Heart right ventricle (tissue), 16 donors: Measurements from ENCODE around the gene WDR54. TPM values are rescaled to one million over a fixed set of nuclear protein-coding genes. Genes with fewer than 3 reads are reported as not detected.

Experiments used
- ATAC-seq, 8 donors: fragments of 200-7000 bp; cut with Tn5 transposase; one replicate each; pipeline ENCODE4 v1.9.1; 2020; ENCODE audit warnings: mild to moderate bottlenecking in 8 of 8, moderate library complexity in 8 of 8, moderate number of reproducible peaks in 1 of 8
- DNase-seq, 2 donors: peaks; one replicate each; pipeline ENCODE4 v3.0.0-alpha.2; 2020
- H3K27ac ChIP-seq, 10 donors: fragments of 200-600 bp; sonication (generic) in 2 of 10; one replicate each; pipeline versions ENCODE4 v1.5.0 to v1.8.0; 2020 to 2022; ENCODE audit warnings: mild to moderate bottlenecking in 3 of 10
- H3K27me3 ChIP-seq, 7 donors: fragments of 200-600 bp; one replicate each; pipeline ENCODE4 v1.8.0; 2021 to 2022; ENCODE audit warnings: mild to moderate bottlenecking in 2 of 7
- H3K36me3 ChIP-seq, 9 donors: fragments of 200-600 bp; sonication (generic) in 1 of 9; one replicate each; pipeline versions ENCODE4 v1.5.0 to v1.8.0; 2020 to 2022; ENCODE audit warnings: mild to moderate bottlenecking in 2 of 9
- H3K4me1 ChIP-seq, 9 donors: fragments of 200-600 bp; sonication (generic) in 1 of 9; one replicate each; pipeline versions ENCODE4 v1.5.0 to v1.8.0; 2020 to 2022; ENCODE audit warnings: mild to moderate bottlenecking in 4 of 9
- H3K4me3 ChIP-seq, 10 donors: fragments of 200-600 bp; sonication (generic) in 2 of 10; one replicate each; pipeline versions ENCODE4 v1.5.0 to v1.8.0; 2020 to 2022; ENCODE audit warnings: mild to moderate bottlenecking in 7 of 10, moderate library complexity in 2 of 10
- H3K9me3 ChIP-seq, 11 donors: fragments of 200-600 bp in 10 of 11; sonication (generic) in 2 of 11; one replicate each; pipeline versions ENCODE4 v1.5.0 to v1.8.0; 2013 to 2022; ENCODE audit warnings: mild to moderate bottlenecking in 2 of 11, control low read depth in 1 of 11, moderate library complexity in 1 of 11
- CTCF ChIP-seq, 9 donors: fragments of 200-600 bp; sonication (generic) in 2 of 9; IDR thresholded peaks; one replicate each; pipeline versions ENCODE4 v1.5.0 to v1.8.0; 2021 to 2022; ENCODE audit warnings: antibody characterized with exemption in 9 of 9, mild to moderate bottlenecking in 5 of 9, moderate library complexity in 1 of 9
- WGBS, 2 donors: extraction: QIAGEN DNeasy Blood & Tissue Kit; methylation state at CpG; one replicate each; pipeline ENCODE4 v1.1.7; 2013; ENCODE audit warnings: inconsistent platforms in 1 of 2; 5-methylcytosine and 5-hydroxymethylcytosine counted together
- intact Hi-C, 10 donors: fragments of 100-400 bp; cut with DNase I; formaldehyde crosslinking; loops; one replicate each; pipeline versions ENCODE4 v1.11.1 to v1.14.2; 2022
- polyA plus RNA-seq, 2 donors: library from polyadenylated mRNA; stranded (reverse); fragments of 200-250 nt; gene quantifications; one replicate each; pipeline ENCODE4 v1.2.3, GENCODE V29; 2013
- total RNA-seq, 10 donors: library from RNA; stranded (reverse); fragmentation: NEBNext Ultra II Directional in 3 of 10; extraction: Animal tissue kit (Norgen Biotek cat#: 25700) in 3 of 10; gene quantifications; one replicate each; pipeline versions ENCODE4 v1.2.1 to v1.2.4, GENCODE V29; 2021 to 2023
- donor health status: Arrhythmogenic right ventricular cardiomyopathy.
- donor health status: ischemic (EF 13 %, LVEDD 7.1; RV severe dilation, severe dysfunction).
- donor health status: healthy with polysubstance abuse.
- donor health status: DM: no; HTN: yes; CAD: no.
- donor health status: DM: no; HTN: no; CAD: no.
- donor health status: ischemic (EF 25% LVEDD 6.9; RV normal size, moderate dysfunction).
- donor health status: ischemic (EF 25% LVEDD 5.7; RV mildly dilated, moderate dysfunction).
- donor health status: healthy.
- donor health status: DM: yes; HTN: yes; CAD: no.
- donor health status: Ischemic cardiomyopathy.
- donor health status: ischemic (EF 35%, LVEDD 5.7; RV mildly dilated, moderate dysfunction).
- donor health status: nonischemic (EF 11% LVEDD 7.7; RV severe dilation, severe dysfunction).
- donor health status: DM: yes; HTN: yes; CAD: no.
- donor health status: PGD.
- donor health status: ischemic (EF 29% LVEDD 5.4; RV normal size, mild dysfunction).
- donor health status: nonischemic (EF 23%, LVEDD 6.1; RV moderate dilation, normal function).

WDR54 gene
- total and polyA plus RNA-seq, 12 donors = 1.1 to 8.7 (median 2.7) TPM

- Histone ChIP-seq H3K27me3 (no peaks in the 10 kb centered on the region), H3K9me3 (no peaks in the 10 kb centered on the region), H3K36me3 (peaks cover 0 to 66% (median 13%) of the 10 kb centered on the region in 9 donors), H3K4me3 (no peak overlapping the region), H3K27ac (no peak overlapping the region), H3K4me1 (peaks cover 5 to 40% (median 27%) of the 10 kb centered on the region in 9 donors)
- WGBS, 2 donors = 87 to 94% methylated on average over 5 of the region's 5 CpGs
- DNase-seq (no peak), ATAC-seq (no peak)
- peak in 3 of 9 donors; percentile 18 to 33 (median 27) for TF ChIP-seq CTCF (IDR thresholded peaks at IDR 0.05)
- intact Hi-C loops = loop anchor here in 1 of 10 donors (5.0 kb wide), 1 partner anchor 58 kb away; no protein-coding TSS in a partner anchor
These were observed 53.4 kb downstream of the WDR54 start for GRCh38 chr2:74474899-74475298.

Other genes starting within 250 kb of the WDR54 start
- 10 to 100 TPM; 45.8 to 75.0 (median 58.2) TPM for gene MOB1A, start 242.9 kb upstream of the WDR54 start, total RNA-seq
- 10 to 100 TPM; 14.2 to 16.5 TPM for gene MOB1A, start 242.9 kb upstream of the WDR54 start, polyA plus RNA-seq
- 10 to 100 TPM; 12.4 to 32.6 (median 19.0) TPM for gene MTHFD2, start 223.1 kb upstream of the WDR54 start, total RNA-seq
- 10 to 100 TPM; 17.0 to 30.0 TPM for gene MTHFD2, start 223.1 kb upstream of the WDR54 start, polyA plus RNA-seq
- 1 to 10 TPM in 8 of 10 donors, under 1 TPM in 2; 0.82 to 4.6 (median 1.9) TPM for gene SLC4A5, start 78.3 kb upstream of the WDR54 start, total RNA-seq
- gene SLC4A5, start 78.3 kb upstream of the WDR54 start, polyA plus RNA-seq = 1 to 10 TPM in 1 of 2 donors, under 1 TPM in 1; 0.43 to 2.3 TPM
- 100 to 1,000 TPM; 140 to 285 (median 195) TPM for gene DCTN1, start 41.4 kb upstream of the WDR54 start, total RNA-seq
- 100 to 1,000 TPM; 123 to 168 TPM for gene DCTN1, start 41.4 kb upstream of the WDR54 start, polyA plus RNA-seq
- gene C2orf81, start 111 bp upstream of the WDR54 start, total RNA-seq = 1 to 10 TPM in 5 of 10 donors, under 1 TPM in 5; 0.52 to 1.7 (median 0.99) TPM
- gene C2orf81, start 111 bp upstream of the WDR54 start, polyA plus RNA-seq = 1 to 10 TPM; 1.2 to 1.3 TPM
- gene RTKN, start 20.2 kb downstream of the WDR54 start, total RNA-seq = 10 to 100 TPM in 8 of 10 donors, 1 to 10 TPM in 2; 9.3 to 23.4 (median 14.9) TPM
- 10 to 100 TPM; 25.5 to 33.9 TPM for gene RTKN, start 20.2 kb downstream of the WDR54 start, polyA plus RNA-seq
- 10 to 100 TPM in 9 of 10 donors, 1 to 10 TPM in 1; 8.9 to 22.0 (median 19.4) TPM for gene INO80B, start 33.4 kb downstream of the WDR54 start, total RNA-seq
- gene INO80B, start 33.4 kb downstream of the WDR54 start, polyA plus RNA-seq = 10 to 100 TPM; 29.6 to 40.7 TPM
- gene WBP1, start 36.7 kb downstream of the WDR54 start, total RNA-seq = 10 to 100 TPM; 34.8 to 54.1 (median 45.8) TPM
- gene WBP1, start 36.7 kb downstream of the WDR54 start, polyA plus RNA-seq = 10 to 100 TPM; 39.4 to 59.8 TPM
- gene MOGS, start 43.7 kb downstream of the WDR54 start, total RNA-seq = 10 to 100 TPM; 12.1 to 28.3 (median 18.0) TPM
- 10 to 100 TPM; 25.6 to 30.4 TPM for gene MOGS, start 43.7 kb downstream of the WDR54 start, polyA plus RNA-seq
- gene MRPL53, start 51.0 kb downstream of the WDR54 start, total RNA-seq = 100 to 1,000 TPM; 136 to 188 (median 150) TPM
- 100 to 1,000 TPM in 1 of 2 donors, 10 to 100 TPM in 1; 92.3 to 123 TPM for gene MRPL53, start 51.0 kb downstream of the WDR54 start, polyA plus RNA-seq
- 10 to 100 TPM in 1 of 10 donors, 1 to 10 TPM in 9; 2.3 to 11.7 (median 5.5) TPM for gene CCDC142, start 61.3 kb downstream of the WDR54 start, total RNA-seq
- 10 to 100 TPM in 1 of 2 donors, 1 to 10 TPM in 1; 3.2 to 13.2 TPM for gene CCDC142, start 61.3 kb downstream of the WDR54 start, polyA plus RNA-seq
- 10 to 100 TPM in 5 of 10 donors, 1 to 10 TPM in 5; 7.2 to 12.1 (median 9.4) TPM for gene TTC31, start 61.4 kb downstream of the WDR54 start, total RNA-seq
- gene TTC31, start 61.4 kb downstream of the WDR54 start, polyA plus RNA-seq = 10 to 100 TPM in 1 of 2 donors, 1 to 10 TPM in 1; 8.4 to 18.7 TPM
- gene LBX2, start 77.9 kb downstream of the WDR54 start, total RNA-seq = 1 to 10 TPM in 2 of 10 donors, under 1 TPM in 6, not detected in 2; 0.17 to 1.5 (median 0.39) TPM
- gene LBX2, start 77.9 kb downstream of the WDR54 start, polyA plus RNA-seq = under 1 TPM; 0.44 to 0.64 TPM
- gene PCGF1, start 86.0 kb downstream of the WDR54 start, total RNA-seq = 10 to 100 TPM; 10.7 to 27.4 (median 14.9) TPM
- gene PCGF1, start 86.0 kb downstream of the WDR54 start, polyA plus RNA-seq = 10 to 100 TPM; 21.8 to 27.7 TPM
- not detected for gene TLX2, start 92.7 kb downstream of the WDR54 start, total RNA-seq
- not detected for gene TLX2, start 92.7 kb downstream of the WDR54 start, polyA plus RNA-seq
- under 1 TPM in 1 of 10 donors, not detected in 9; 0.65 TPM for gene DQX1, start 104.5 kb downstream of the WDR54 start, total RNA-seq
- gene DQX1, start 104.5 kb downstream of the WDR54 start, polyA plus RNA-seq = under 1 TPM in 1 of 2 donors, not detected in 1; 0.03 TPM
- gene AUP1, start 108.0 kb downstream of the WDR54 start, total RNA-seq = 10 to 100 TPM; 31.4 to 74.2 (median 38.2) TPM
- 100 to 1,000 TPM; 163 TPM for gene AUP1, start 108.0 kb downstream of the WDR54 start, polyA plus RNA-seq
- gene HTRA2, start 108.2 kb downstream of the WDR54 start, total RNA-seq = 10 to 100 TPM; 21.2 to 29.6 (median 24.9) TPM
- 10 to 100 TPM; 26.5 to 41.0 TPM for gene HTRA2, start 108.2 kb downstream of the WDR54 start, polyA plus RNA-seq
- 1 to 10 TPM; 1.2 to 9.2 (median 2.4) TPM for gene LOXL3, start 132.2 kb downstream of the WDR54 start, total RNA-seq
- 1 to 10 TPM; 2.9 to 3.4 TPM for gene LOXL3, start 132.2 kb downstream of the WDR54 start, polyA plus RNA-seq
- gene DOK1, start 133.0 kb downstream of the WDR54 start, total RNA-seq = 1 to 10 TPM; 1.9 to 7.7 (median 3.5) TPM
- gene DOK1, start 133.0 kb downstream of the WDR54 start, polyA plus RNA-seq = 1 to 10 TPM; 3.1 to 5.9 TPM
- gene M1AP, start 226.6 kb downstream of the WDR54 start, total RNA-seq = under 1 TPM in 3 of 10 donors, not detected in 7; 0.12 to 0.42 (median 0.18) TPM
- under 1 TPM; 0.03 to 0.44 TPM for gene M1AP, start 226.6 kb downstream of the WDR54 start, polyA plus RNA-seq
- 1 to 10 TPM; 1.5 to 5.1 (median 2.7) TPM for gene SEMA4F, start 232.5 kb downstream of the WDR54 start, total RNA-seq
- gene SEMA4F, start 232.5 kb downstream of the WDR54 start, polyA plus RNA-seq = 1 to 10 TPM; 1.1 to 1.2 TPM